Effector memory CD4-positive, alpha-beta T cell (primary cell): ENCODE data around the gene PCSK7.
A peak's percentile ranks its signal among the peaks of the same experiment; 100 is the strongest.
"Not testable (repeated sequence)": the region's sequence is repeated elsewhere in the genome, so short reads cannot be mapped to it uniquely, and the experiment has no call there.

Experiments
- DNase-seq, 3 donors: peaks; one replicate each; pipeline ENCODE4 v3.0.0-alpha.2; 2020
- H3K27ac ChIP-seq: 2 replicates; pipeline ENCODE4 v1.7.0; 2013; ENCODE audit warnings: mild to moderate bottlenecking, low read length, moderate library complexity; ENCODE audit not compliant: insufficient read depth, poor library complexity, severe bottlenecking
- H3K27me3 ChIP-seq: replicated peaks from 2 replicates; pipeline ENCODE4 v1.7.0; 2013; ENCODE audit warnings: mild to moderate bottlenecking, low read length; ENCODE audit not compliant: insufficient read depth, control insufficient read depth, poor library complexity, severe bottlenecking
- H3K36me3 ChIP-seq: 2 replicates; pipeline ENCODE4 v1.7.0; 2013; ENCODE audit warnings: mild to moderate bottlenecking, low read length, moderate library complexity; ENCODE audit not compliant: control insufficient read depth, insufficient read depth
- H3K4me1 ChIP-seq: 2 replicates; pipeline ENCODE4 v1.7.0; 2013; ENCODE audit warnings: low read length, mild to moderate bottlenecking; ENCODE audit not compliant: control insufficient read depth, insufficient read depth, poor library complexity, severe bottlenecking
- H3K4me3 ChIP-seq: 2 replicates; pipeline ENCODE4 v1.7.0; 2013; ENCODE audit warnings: low read length, low read depth, mild to moderate bottlenecking; ENCODE audit not compliant: insufficient read depth, poor library complexity, severe bottlenecking
- H3K9me3 ChIP-seq: 2 replicates; pipeline ENCODE4 v1.7.0; 2013; ENCODE audit warnings: mild to moderate bottlenecking, low read length, moderate library complexity; ENCODE audit not compliant: control insufficient read depth

PCSK7 gene

DNA sequence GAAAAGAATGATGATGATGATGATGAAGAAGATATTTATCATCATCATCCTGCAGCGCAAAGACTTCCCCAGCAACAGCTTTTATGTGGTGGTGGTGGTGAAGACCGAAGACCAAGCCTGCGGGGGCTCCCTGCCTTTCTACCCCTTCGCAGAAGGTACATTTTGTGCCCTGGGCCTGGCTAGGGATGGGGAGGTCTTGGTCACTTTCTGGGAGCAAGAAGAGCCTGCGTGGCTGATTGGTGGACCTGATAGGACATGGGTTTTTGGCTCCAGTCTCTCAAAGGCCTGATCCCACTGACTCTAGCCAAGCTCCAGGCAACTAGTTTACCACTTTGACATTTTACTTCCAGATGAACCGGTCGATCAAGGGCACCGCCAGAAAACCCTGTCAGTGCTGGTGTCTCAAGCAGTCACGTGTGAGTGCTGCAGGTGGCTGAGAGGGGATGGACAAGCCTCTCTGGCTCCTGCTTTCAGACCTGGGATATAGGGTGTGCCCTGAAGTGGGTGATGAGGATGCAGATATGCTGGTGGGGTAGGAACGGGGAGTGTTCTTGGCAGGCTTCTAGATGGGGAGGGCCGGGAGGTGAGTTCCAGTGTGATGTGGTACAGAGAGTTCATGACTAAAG is 48.0 kb downstream of the PCSK7 start:
- Histone ChIP-seq H3K27me3 (no peaks in the 10 kb centered on the region), H3K36me3 (peaks cover 9% of the 10 kb centered on the region), H3K27ac (no peak overlapping the region), H3K9me3 (no peaks in the 10 kb centered on the region), H3K4me3 (no peak overlapping the region), H3K4me1 (peaks cover 20% of the 10 kb centered on the region)
- no peak for DNase-seq

DNA sequence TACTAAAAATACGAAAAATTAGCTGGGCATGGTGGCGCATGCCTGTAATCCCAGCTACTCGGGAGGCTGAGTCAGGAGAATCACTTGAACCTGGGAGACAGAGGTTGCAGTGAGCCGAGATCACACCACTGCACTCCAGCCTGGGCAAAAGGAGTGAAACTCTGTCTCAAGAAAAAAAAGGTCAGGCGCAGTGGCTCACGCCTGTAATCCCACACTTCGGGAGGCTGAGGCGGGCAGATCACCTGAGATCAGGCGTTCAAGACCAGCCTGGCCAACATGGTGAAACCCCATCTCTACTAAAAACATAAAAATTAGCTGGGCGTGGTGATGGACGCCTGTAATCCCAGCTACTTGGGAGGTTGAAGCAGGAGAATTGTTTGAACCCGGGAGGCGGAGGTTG is 48.7 kb downstream of the PCSK7 start:
- H3K36me3 ChIP-seq, H3K27ac ChIP-seq, H3K4me3 ChIP-seq, H3K27me3 ChIP-seq, H3K9me3 ChIP-seq, DNase-seq: not testable (repeated sequence)
- H3K4me1 ChIP-seq = peaks cover 23% of the 10 kb centered on the region

DNA sequence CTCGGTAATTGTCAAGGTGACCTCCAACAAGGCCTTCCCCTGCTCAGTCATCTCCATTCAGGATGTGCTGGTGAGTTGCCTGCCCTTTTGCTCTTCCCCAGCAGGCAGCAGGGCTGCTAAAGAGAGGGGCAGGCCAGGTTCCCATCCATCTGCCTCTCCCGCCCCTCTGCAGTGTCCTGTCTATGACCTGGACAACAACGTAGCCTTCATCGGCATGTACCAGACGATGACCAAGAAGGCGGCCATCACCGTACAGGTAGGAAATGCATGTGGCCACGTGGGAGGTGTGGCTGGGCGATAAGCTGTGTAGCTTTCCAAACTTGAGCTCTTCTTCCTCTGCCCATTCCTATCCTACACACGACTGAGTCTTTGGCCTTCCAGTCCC is 49.3 kb downstream of the PCSK7 start:
- Histone ChIP-seq H3K27me3 (no peaks in the 10 kb centered on the region), H3K27ac (no peak overlapping the region), H3K36me3 (no peaks in the 10 kb centered on the region), H3K9me3 (no peaks in the 10 kb centered on the region), H3K4me1 (peaks cover 26% of the 10 kb centered on the region), H3K4me3 (no peak overlapping the region)
- no peak for DNase-seq

DNA sequence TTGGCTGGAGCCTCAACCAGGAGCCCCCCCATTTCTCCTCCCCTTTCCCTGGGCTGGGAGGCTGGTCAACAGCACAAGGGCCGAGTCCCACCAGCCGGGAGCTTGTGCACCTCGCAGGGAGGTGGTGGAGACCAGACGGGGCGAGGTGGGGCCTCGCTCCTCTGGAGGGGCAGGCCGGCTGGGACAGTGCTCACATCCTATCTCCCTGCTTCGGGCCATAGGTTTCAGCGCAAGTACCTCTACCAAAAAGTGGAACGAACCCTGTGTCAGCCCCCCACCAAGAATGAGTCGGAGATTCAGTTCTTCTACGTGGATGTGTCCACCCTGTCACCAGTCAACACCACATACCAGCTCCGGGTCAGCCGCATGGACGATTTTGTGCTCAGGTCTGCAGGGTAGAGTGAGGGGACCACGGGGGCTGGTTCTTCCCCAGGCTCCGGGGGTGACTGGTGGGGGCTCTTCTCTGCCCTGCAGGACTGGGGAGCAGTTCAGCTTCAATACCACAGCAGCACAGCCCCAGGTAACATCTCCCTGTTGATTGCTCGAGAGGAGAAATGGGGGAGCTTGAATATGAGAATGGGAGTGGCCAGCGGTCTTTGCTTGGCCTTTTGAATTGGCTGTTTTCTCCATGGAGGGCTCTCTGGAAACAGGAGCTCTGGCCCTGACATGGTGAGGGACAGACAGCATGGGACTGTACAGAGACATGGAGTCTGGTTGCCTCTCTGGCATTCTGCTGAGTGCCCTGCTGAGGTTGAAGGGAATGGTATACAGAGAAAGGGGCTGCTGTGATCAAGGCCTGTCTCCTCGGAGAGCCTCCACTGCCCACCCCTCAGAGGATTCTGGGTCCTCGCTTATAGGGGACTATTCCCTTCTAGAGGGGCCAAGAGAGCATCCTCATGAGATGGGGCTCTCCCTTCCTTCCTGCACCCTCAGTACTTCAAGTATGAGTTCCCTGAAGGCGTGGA is 50.0 kb downstream of the PCSK7 start:
- DNase-seq = no peak
- Histone ChIP-seq H3K4me3 (no peak overlapping the region), H3K27ac (no peak overlapping the region), H3K4me1 (peaks cover 26% of the 10 kb centered on the region), H3K27me3 (no peaks in the 10 kb centered on the region), H3K9me3 (no peaks in the 10 kb centered on the region), H3K36me3 (no peaks in the 10 kb centered on the region)

DNA sequence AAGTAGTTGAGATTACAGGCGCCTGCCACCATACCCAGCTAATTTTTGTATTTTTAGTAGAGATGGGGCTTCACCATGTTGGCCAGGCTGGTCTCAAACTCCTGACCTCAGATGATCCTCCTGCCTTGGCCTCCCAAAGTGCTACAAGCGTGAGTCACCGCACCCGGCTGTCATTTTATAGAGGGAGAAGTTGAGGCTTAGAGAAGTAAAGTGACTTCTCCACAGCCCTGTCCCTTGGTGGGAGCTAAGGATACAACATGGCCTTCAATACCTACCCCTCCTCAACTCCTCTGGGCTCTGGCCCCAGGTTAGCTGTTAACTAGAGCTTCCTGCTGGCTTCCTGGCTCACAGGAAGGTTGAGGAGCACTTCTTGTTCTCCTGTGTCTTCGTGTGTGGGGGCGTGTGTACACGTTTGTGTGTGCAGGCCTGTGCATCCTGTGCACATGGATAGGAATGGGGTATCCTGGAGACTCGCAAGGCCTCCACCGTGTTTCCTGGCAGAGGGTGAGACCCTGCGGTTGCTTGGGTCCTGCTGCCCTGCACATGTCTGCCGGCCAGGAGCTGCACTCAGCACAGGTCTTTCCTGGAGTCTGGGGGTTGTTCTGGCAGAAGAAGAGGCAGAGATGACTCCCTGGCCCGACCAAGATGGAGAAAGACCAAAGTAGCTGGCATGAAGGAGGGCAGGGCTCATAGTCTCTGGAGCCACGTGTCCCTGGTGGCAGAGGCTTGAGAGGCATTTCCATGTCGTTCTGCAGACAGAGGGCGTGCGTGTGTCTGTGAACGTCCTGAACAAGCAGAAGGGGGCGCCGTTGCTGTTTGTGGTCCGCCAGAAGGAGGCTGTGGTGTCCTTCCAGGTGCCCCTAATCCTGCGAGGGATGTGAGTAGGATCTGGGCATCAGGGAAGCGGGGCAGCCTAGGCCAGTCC is 51.0 kb downstream of the PCSK7 start:
- DNase-seq = peak; percentile 26 to 47 (median 34)
- no peaks in the 10 kb centered on the region for H3K36me3 ChIP-seq
- H3K4me1 ChIP-seq = peaks cover 26% of the 10 kb centered on the region
- no peaks in the 10 kb centered on the region for H3K27me3 ChIP-seq
- no peaks in the 10 kb centered on the region for H3K9me3 ChIP-seq
- H3K4me3 ChIP-seq = no peak overlapping the region
- H3K27ac ChIP-seq = no peak overlapping the region

DNA sequence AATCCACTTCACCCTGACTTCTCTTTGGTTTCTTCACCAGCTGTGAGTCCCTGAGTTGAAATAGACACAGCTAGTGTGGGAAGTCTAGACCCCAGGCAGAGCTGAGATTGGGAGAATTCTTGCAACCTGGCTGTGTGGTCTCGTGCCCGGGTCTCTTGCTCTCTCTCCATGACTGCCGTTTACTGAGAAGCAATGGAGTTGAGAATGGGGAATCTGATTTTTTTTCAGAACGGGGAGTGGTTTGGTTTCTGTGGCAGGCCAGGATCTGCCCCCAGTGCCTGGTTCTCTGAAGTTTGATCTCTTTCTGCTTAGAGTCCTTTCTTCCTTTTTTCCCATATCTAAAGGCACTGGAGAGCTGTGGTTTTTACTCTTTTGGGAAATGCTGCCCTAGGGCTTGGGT is 51.9 kb downstream of the PCSK7 start:
- Histone ChIP-seq H3K36me3 (no peaks in the 10 kb centered on the region), H3K27ac (no peak overlapping the region), H3K9me3 (no peaks in the 10 kb centered on the region), H3K4me1 (peaks cover 26% of the 10 kb centered on the region), H3K4me3 (peak overlapping the region; percentile 7), H3K27me3 (no peaks in the 10 kb centered on the region)
- DNase-seq = no peak

DNA sequence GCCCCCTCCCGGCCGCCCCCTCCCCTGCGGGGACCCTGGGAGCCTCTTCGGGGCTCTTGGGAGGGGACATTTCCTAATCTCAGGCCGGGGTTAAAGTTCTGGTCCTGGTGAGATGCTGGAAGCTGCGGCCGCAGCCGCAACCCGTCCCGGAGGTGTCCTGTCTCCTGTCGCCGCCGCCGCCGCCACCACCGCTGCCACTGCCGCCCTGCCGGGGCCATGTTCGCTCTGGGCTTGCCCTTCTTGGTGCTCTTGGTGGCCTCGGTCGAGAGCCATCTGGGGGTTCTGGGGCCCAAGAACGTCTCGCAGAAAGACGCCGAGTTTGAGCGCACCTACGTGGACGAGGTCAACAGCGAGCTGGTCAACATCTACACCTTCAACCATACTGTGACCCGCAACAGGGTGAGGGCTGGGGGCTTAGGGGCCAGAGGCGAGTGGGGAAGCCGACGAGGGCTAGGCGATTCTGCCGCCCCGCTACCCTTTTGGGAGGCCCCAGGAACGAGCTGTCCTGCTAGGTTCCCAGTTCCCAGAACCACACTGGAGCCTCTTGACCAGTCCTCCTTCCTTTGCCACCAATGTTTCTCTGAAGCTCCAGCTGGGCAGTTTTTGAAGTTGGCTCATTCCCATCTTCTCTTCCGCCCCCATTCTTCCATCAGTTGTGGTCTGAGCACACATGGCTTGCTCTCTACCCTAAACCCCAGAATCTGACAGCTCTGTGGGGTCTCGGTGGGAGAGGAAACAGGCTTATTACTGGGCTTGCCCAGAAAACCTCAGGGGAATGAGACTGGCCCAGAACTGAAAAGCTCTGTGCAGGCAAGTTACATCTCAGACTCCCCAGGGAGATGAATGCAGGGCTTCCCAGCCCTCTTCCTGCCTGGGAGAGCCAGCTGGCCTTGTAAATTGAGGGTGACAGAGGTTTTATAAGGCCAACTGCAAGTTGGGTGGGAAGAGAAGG is 52.5 kb downstream of the PCSK7 start:
- peak overlapping the region; percentile 83 for H3K27ac ChIP-seq
- DNase-seq = peak; percentile 26 to 30 (median 26)
- H3K27me3 ChIP-seq = no peaks in the 10 kb centered on the region
- peak overlapping the region; percentile 92 for H3K4me3 ChIP-seq
- peaks cover 26% of the 10 kb centered on the region for H3K4me1 ChIP-seq
- H3K36me3 ChIP-seq = no peaks in the 10 kb centered on the region
- H3K9me3 ChIP-seq = no peaks in the 10 kb centered on the region

DNA sequence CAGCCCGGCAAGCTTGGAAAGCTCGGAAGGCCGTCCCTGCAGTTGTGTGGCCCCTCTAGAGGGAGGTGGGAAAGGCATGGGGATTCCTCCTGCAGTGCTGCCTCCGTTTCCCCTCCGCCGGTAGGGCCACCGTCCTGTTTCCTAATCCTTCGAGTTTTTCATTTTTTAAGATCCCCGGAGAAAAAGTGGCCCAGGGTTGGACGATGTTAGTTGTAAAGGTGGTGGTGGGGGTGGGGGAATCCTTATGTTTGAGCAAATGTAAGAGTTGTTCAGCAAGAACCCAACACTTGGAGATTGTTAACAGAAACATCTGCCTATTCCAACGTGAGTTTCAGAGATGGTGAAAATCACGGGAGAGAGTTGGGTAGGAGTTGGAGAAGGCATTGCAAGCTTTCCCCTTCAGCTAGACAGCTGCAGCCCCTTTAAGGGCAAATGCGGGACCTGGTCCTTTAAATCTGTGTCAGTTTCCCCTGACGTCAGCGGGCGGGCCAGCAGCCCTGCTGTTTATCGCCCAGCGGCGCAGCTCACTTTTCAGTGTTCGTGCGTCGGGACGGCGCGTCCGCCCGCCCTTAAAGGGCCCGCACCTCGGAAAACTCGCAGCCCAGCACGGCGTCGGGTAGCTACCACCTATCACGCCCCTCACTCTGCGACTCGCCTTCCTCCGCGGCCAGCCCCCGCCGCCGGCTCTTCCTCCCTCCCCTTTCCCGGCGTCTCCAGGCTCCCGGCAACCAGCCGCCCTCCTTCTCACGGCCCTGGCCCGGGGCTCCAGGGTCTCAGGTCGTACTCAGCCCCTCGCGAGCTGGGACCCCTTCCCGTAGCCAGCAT is 53.5 kb downstream of the PCSK7 start, which contains the start of gene SIDT2:
SIDT2 (plus strand) TSS at position 534 of the 825 bp plus-strand sequence. CDS start 521 bp downstream, outside the sequence.
- Histone ChIP-seq H3K27ac (peak within 1 kb of the TSS; percentile 83), H3K27me3 (no peaks in the 10 kb centered on the region), H3K4me3 (peak within 1 kb of the TSS; percentile 92), H3K36me3 (no peaks in the 10 kb centered on the region), H3K4me1 (peaks cover 26% of the 10 kb centered on the region), H3K9me3 (no peaks in the 10 kb centered on the region)
- peak; percentile 72 to 80 (median 78) for DNase-seq
